Smooth muscle cell of trachea (primary cell): ENCODE measurements around the gene HECTD3. TPM values are rescaled to one million over a fixed set of nuclear protein-coding genes. Genes with fewer than 3 reads are reported as not detected.

Source experiments
- total RNA-seq: library from RNA; depleted of rRNA; stranded (reverse); fragments of >200 nt; gene quantifications from 2 replicates; pipeline ENCODE4 v1.2.1, GENCODE V29; 2014

HECTD3 gene
- total RNA-seq, result 36.6 and 48.6 TPM in 2 replicates

GRCh38 chr1:45010855-45011811 is at the start of gene HECTD3:
Gene HECTD3, minus strand, starts transcription at chr1:45011324. Its CDS starts 67 bp downstream, at chr1:45011257.

DNA sequence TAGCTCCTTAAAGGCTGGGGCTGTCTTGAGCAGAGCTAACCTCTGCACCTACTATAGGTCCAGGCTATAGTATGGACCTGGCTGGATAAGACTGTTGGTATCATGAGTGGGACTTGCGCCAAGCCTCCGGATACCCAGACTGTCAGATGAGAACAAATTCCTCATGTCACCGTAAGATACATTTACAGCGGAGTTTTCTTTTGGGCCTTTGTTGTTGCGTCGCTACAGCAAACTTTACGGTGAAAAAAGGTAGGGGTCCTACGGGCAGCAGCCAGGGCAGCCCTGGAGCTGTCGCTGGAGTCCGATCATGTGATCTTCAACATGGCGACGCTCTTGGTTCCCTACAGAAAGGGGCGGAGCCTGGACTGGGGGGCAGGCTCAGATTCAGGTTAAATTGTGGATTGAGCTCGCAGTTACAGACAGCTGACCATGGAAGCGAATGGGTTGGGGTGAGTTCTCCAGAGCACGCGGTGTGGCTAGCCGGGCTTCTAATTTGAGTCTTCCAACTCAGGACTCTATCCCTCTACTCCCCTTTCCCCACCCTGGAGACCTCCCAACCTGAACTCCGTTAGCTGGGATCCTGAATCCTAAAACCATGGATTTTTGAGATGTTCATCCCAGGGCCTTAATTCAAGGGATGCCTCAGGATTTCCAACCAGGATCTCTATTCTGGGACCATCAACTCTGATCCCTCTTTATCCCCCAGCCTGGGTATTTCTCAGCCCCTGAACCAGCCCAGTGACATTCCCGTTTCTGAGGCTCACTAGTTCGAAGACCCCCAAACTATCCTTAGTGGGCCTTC is 914 bp upstream of the HECTD3 start, which contains the start of gene UROD:
TSS of gene UROD (plus strand) at position 418 of the 802 bp plus-strand sequence. CDS start at position 430, 12 bp downstream.

Other genes starting within 250 kb of the HECTD3 start
- 1,101 and 2,066 TPM in 2 replicates for gene RPS8, start 235.8 kb downstream of the HECTD3 start, total RNA-seq
- gene BEST4, start 223.2 kb downstream of the HECTD3 start, total RNA-seq, result 0.33 TPM in 1 of 2 replicates, not detected in the other
- gene PLK3, start 210.9 kb downstream of the HECTD3 start, total RNA-seq, result 14.4 and 32.7 TPM in 2 replicates
- not detected in 2 replicates for gene DYNLT4, start 204.0 kb downstream of the HECTD3 start, total RNA-seq
- 3.9 and 10.1 TPM in 2 replicates for gene BTBD19, start 202.8 kb downstream of the HECTD3 start, total RNA-seq
- 0.33 and 0.73 TPM in 2 replicates for gene PTCH2, start 168.1 kb downstream of the HECTD3 start, total RNA-seq
- gene EIF2B3, start 24.7 kb downstream of the HECTD3 start, total RNA-seq, result 32.6 and 62.1 TPM in 2 replicates
- 193 and 219 TPM in 2 replicates for gene UROD, start 930 bp upstream of the HECTD3 start, total RNA-seq
- gene ZSWIM5, start 195.3 kb upstream of the HECTD3 start, total RNA-seq, result 1.3 and 2.8 TPM in 2 replicates